Sciatic nerve (tissue), 2 donors: ENCODE data around the gene VSTM4. TPM values are rescaled to one million over a fixed set of nuclear protein-coding genes. Genes with fewer than 3 reads are reported as not detected.

Source experiments
- ATAC-seq: fragments of 200-7000 bp; cut with Tn5 transposase; one replicate; pipeline ENCODE4 v1.9.1; 2020; ENCODE audit warnings: mild to moderate bottlenecking, moderate library complexity
- DNase-seq: peaks from one replicate; pipeline ENCODE4 v3.0.0-alpha.2; 2020; ENCODE audit warnings: low spot score
- intact Hi-C: fragments of 100-400 bp; cut with DNase I; formaldehyde crosslinking; loops from one replicate; pipeline ENCODE4 v1.14.2; 2022
- total RNA-seq: library from RNA; stranded (reverse); fragmentation: NEBNext Ultra II Directional; extraction: Animal tissue kit (Norgen Biotek cat#: 25700); gene quantifications from one replicate; pipeline ENCODE4 v1.2.1, GENCODE V29; 2021
- donor health status: DM: no; HTN: no; CAD: no.
- donor health status: DM: no; HTN: no; CAD: no.

The VSTM4 gene
- total RNA-seq, 1 donor from 2014 or later = 16.4 TPM

- DNase-seq = no peak
- ATAC-seq = peak; percentile 81
Observed at GRCh38 chr10:49001402-49001801, 113.9 kb downstream of the VSTM4 start.

GRCh38 chr10:49000437-49001398 is 114.6 kb downstream of the VSTM4 start:
- ATAC-seq (peak; percentile 11), DNase-seq (no peak)
- intact Hi-C loops = no loop called here

More at GRCh38 chr10:49001402-49001801, 113.9 kb downstream of the VSTM4 start:
- intact Hi-C loops = no loop called here

GRCh38 chr10:48999346-48999745 is 116.0 kb downstream of the VSTM4 start:
- intact Hi-C loops = no loop called here
- ATAC-seq = no peak
- DNase-seq = no peak

- intact Hi-C loops = no loop called here
- no peak for ATAC-seq
- DNase-seq = no peak
Observed at GRCh38 chr10:48996329-48996728, 119.0 kb downstream of the VSTM4 start.

- no peak for ATAC-seq
- intact Hi-C loops = no loop called here
- no peak for DNase-seq
Observed at GRCh38 chr10:48993627-48994026, 121.7 kb downstream of the VSTM4 start.

- ATAC-seq = no peak
- intact Hi-C loops = no loop called here
- no peak for DNase-seq
Observed at GRCh38 chr10:48990226-48990625, 125.1 kb downstream of the VSTM4 start.

GRCh38 chr10:48985621-48986158 is 129.6 kb downstream of the VSTM4 start:
- ATAC-seq (no peak), DNase-seq (no peak)
- intact Hi-C loops = no loop called here

- DNase-seq (no peak), ATAC-seq (no peak)
- intact Hi-C loops = loop anchor here (5.0 kb wide), 1 partner anchor 179 kb away; no protein-coding TSS in a partner anchor
Observed at GRCh38 chr10:48983648-48984351, 131.5 kb downstream of the VSTM4 start.

- no peak for ATAC-seq
- intact Hi-C loops = loop anchor here (5.0 kb wide), 1 partner anchor 180 kb away; no protein-coding TSS in a partner anchor
Observed at GRCh38 chr10:48982584-48982983, 132.7 kb downstream of the VSTM4 start.

GRCh38 chr10:48981310-48981907 is 133.9 kb downstream of the VSTM4 start:
- ATAC-seq (peak; percentile 80), DNase-seq (peak; percentile 73)
- intact Hi-C loops = loop anchor here (5.0 kb wide), 1 partner anchor 181 kb away; no protein-coding TSS in a partner anchor

More at GRCh38 chr10:48982584-48982983, 132.7 kb downstream of the VSTM4 start:
- DNase-seq = no peak

GRCh38 chr10:48978318-48978717 is 137.0 kb downstream of the VSTM4 start:
- ATAC-seq = no peak
- no peak for DNase-seq
- intact Hi-C loops = no loop called here

- intact Hi-C loops = no loop called here
- DNase-seq (no peak), ATAC-seq (peak; percentile 58)
Observed at GRCh38 chr10:48976196-48976595, 139.1 kb downstream of the VSTM4 start.

GRCh38 chr10:48974510-48975156 is 140.7 kb downstream of the VSTM4 start:
- DNase-seq (no peak), ATAC-seq (no peak)
- intact Hi-C loops = no loop called here

- DNase-seq (no peak), ATAC-seq (no peak)
- intact Hi-C loops = no loop called here
Observed at GRCh38 chr10:48973065-48973464, 142.3 kb downstream of the VSTM4 start.

GRCh38 chr10:48970654-48971053 is 144.7 kb downstream of the VSTM4 start:
- no peak for DNase-seq
- intact Hi-C loops = no loop called here
- ATAC-seq = no peak

- intact Hi-C loops = no loop called here
- no peak for ATAC-seq
- no peak for DNase-seq
Observed at GRCh38 chr10:48970046-48970445, 145.3 kb downstream of the VSTM4 start.

GRCh38 chr10:48968036-48968435 is 147.3 kb downstream of the VSTM4 start:
- DNase-seq = no peak
- intact Hi-C loops = no loop called here

GRCh38 chr10:48965460-48965859 is 149.9 kb downstream of the VSTM4 start:
- ATAC-seq (no peak), DNase-seq (no peak)
- intact Hi-C loops = no loop called here

More at GRCh38 chr10:48968036-48968435, 147.3 kb downstream of the VSTM4 start:
- ATAC-seq = no peak
